HepG2 (cell line): ENCODE data around the gene MACROH2A1. TPM values are rescaled to one million over a fixed set of nuclear protein-coding genes. Genes with fewer than 3 reads are reported as not detected.

Experiments used
- ATAC-seq: fragments of 200-7000 bp; cut with Tn5 transposase; 3 replicates; pipeline ENCODE4 v1.9.1; 2020; ENCODE audit warnings: mild to moderate bottlenecking, moderate library complexity
- BruUV-seq: library from RNA; stranded (reverse); fragments of 400-500 nt; replicated peaks from 2 replicates; lab custom pipeline; 2021; lab: Mats Ljungman, UMichigan
- CTCF ChIA-PET: fragments of 300-600 bp; formaldehyde crosslinking; extraction: SDS; loops from one replicate; lab custom pipeline; 2021; ENCODE audit warnings: low total read pairs, inconsistent platforms, low intra/inter-chr PET ratio; lab: Yijun Ruan, JAX
- POLR2A ChIA-PET: fragments of 350-600 bp; sonication (Branson Sonifier 250); formaldehyde crosslinking; loops from one replicate; lab custom pipeline; 2020; ENCODE audit warnings: antibody characterized with exemption, inconsistent platforms; lab: Yijun Ruan, JAX
- DNase-seq: peaks from one replicate; pipeline ENCODE4 v3.0.0-alpha.2; 2015; ENCODE audit warnings: low spot score
- FAIRE-seq: peaks from 3 replicates; lab custom pipeline; 2011; peaks lifted over from hg19 to GRCh38; lab: Jason Lieb, UNC
- H2AFZ ChIP-seq: one replicate; pipeline ENCODE4 v1.6.1; 2011; ENCODE audit warnings: low read length, inconsistent platforms
- H3K27ac ChIP-seq: fragments of 300-600 bp; 3 replicates; pipeline ENCODE4 v1.8.0; 2011; ENCODE audit warnings: mixed run types, mild to moderate bottlenecking, mixed read lengths, low read length, inconsistent platforms; ENCODE audit not compliant: insufficient read depth; ENCODE audit errors: extremely low read length
- H3K27me3 ChIP-seq, 2 experiments: fragments of 200-600 bp in 1 of 2; 2 replicates in 1 of 2; 3 replicates in 1 of 2; pipeline versions ENCODE4 v1.6.0 to v1.8.0; 2011; ENCODE audit warnings: low read length in 2 of 2, mild to moderate bottlenecking in 2 of 2, moderate library complexity in 2 of 2, inconsistent platforms in 1 of 2; ENCODE audit not compliant: insufficient read depth in 2 of 2, control insufficient read depth in 1 of 2
- H3K36me3 ChIP-seq, 2 experiments: fragments of 200-600 bp in 1 of 2; replicated peaks in 1 of 2; 2 replicates in 1 of 2; 3 replicates in 1 of 2; pipeline versions ENCODE4 v1.5.1 to v1.8.0; 2011; ENCODE audit warnings: low read length in 2 of 2, inconsistent platforms in 1 of 2; ENCODE audit not compliant: insufficient read depth in 2 of 2, control insufficient read depth in 1 of 2
- H3K4me1 ChIP-seq: 2 replicates; pipeline ENCODE4 v1.5.1; 2012; ENCODE audit warnings: low read length, inconsistent platforms; ENCODE audit not compliant: insufficient read depth
- H3K4me2 ChIP-seq: 2 replicates; pipeline ENCODE4 v1.6.0; 2011; ENCODE audit warnings: low read depth, low read length, inconsistent platforms
- H3K4me3 ChIP-seq, 3 experiments: fragments of 200-600 bp in 1 of 3; sonication (generic), shearing (Covaris generic) in 1 of 3; replicated peaks in 1 of 3; 2 replicates each; pipeline ENCODE4 v1.5.1; 2011 to 2016; ENCODE audit warnings: low read length in 3 of 3, inconsistent platforms in 2 of 3, low read depth in 2 of 3, mild to moderate bottlenecking in 2 of 3, control low read depth in 1 of 3, mixed read lengths in 1 of 3; ENCODE audit not compliant: insufficient read depth in 1 of 3
- H3K79me2 ChIP-seq: one replicate; pipeline ENCODE4 v1.6.1; 2011; ENCODE audit warnings: low read length, inconsistent platforms; ENCODE audit not compliant: insufficient read depth
- H3K9ac ChIP-seq: 2 replicates; pipeline ENCODE4 v1.6.0; 2011; ENCODE audit warnings: mild to moderate bottlenecking, low read depth, low read length, inconsistent platforms; ENCODE audit not compliant: insufficient read depth
- H3K9me3 ChIP-seq: 2 replicates; pipeline ENCODE4 v1.5.1; 2012; ENCODE audit warnings: mild to moderate bottlenecking, low read length
- H4K20me1 ChIP-seq: 2 replicates; pipeline ENCODE4 v1.6.0; 2011; ENCODE audit warnings: inconsistent platforms, mild to moderate bottlenecking, low read length, moderate library complexity; ENCODE audit not compliant: insufficient read depth
- AGO2 ChIP-seq: fragments of 200-400 bp; formaldehyde crosslinking; optimal IDR thresholded peaks from 2 replicates; pipeline ENCODE3; 2017; ENCODE audit warnings: mild to moderate bottlenecking, low read depth, low read length, moderate library complexity
- ELF3 ChIP-seq: IDR thresholded peaks from 2 replicates; pipeline ENCODE4 v1.6.1; 2016; ENCODE audit warnings: missing genetic modification reagents, missing compliant biosample characterization
- FLYWCH1 ChIP-seq: sonication (generic); formaldehyde crosslinking; IDR thresholded peaks from 2 replicates; pipeline ENCODE4 v1.8.1; 2023; ENCODE audit warnings: mild to moderate bottlenecking, missing genetic modification reagents
- FOXK1 ChIP-seq: sonication (generic); formaldehyde crosslinking; IDR thresholded peaks from 2 replicates; pipeline ENCODE4 v1.4.0; 2020; ENCODE audit warnings: low read depth, missing genetic modification reagents, borderline replicate concordance
- LCORL ChIP-seq, 2 experiments: fragments of 450-650 bp in 1 of 2; sonication (generic) in 1 of 2; formaldehyde crosslinking in 1 of 2; IDR thresholded peaks; 2 replicates each; pipeline versions ENCODE4 v1.5.0 to v1.6.1; 2017 to 2020; ENCODE audit warnings: antibody characterized with exemption in 1 of 2, missing genetic modification reagents in 1 of 2
- MTF1 ChIP-seq: sonication (generic); formaldehyde crosslinking; IDR thresholded peaks from 2 replicates; pipeline ENCODE4 v1.5.0; 2020; ENCODE audit warnings: missing genetic modification reagents
- POLR2AphosphoS2 ChIP-seq: IDR thresholded peaks from 2 replicates; pipeline ENCODE4 v1.6.1; 2011; ENCODE audit warnings: low read depth, low read length, improper control_type of control experiment
- SP140L ChIP-seq: sonication (generic); formaldehyde crosslinking; IDR thresholded peaks from 2 replicates; pipeline ENCODE4 v1.4.0; 2020; ENCODE audit warnings: missing genetic modification reagents, borderline replicate concordance
- TMF1 ChIP-seq: sonication (generic); formaldehyde crosslinking; IDR thresholded peaks from 2 replicates; pipeline ENCODE4 v1.8.1; 2022; ENCODE audit warnings: low read depth, missing genetic modification reagents
- TOE1 ChIP-seq: sonication (generic); formaldehyde crosslinking; IDR thresholded peaks from 2 replicates; pipeline ENCODE4 v1.4.0; 2020; ENCODE audit warnings: mild to moderate bottlenecking, missing genetic modification reagents
- TOPORS ChIP-seq: sonication (generic); formaldehyde crosslinking; IDR thresholded peaks from 2 replicates; pipeline ENCODE4 v1.8.0; 2023; ENCODE audit warnings: mild to moderate bottlenecking, missing genetic modification reagents
- ZNF10 ChIP-seq: sonication (generic); formaldehyde crosslinking; IDR thresholded peaks from 2 replicates; pipeline ENCODE4 v1.4.0; 2020; ENCODE audit warnings: mild to moderate bottlenecking, low read depth, missing genetic modification reagents, borderline replicate concordance
- ZNF230 ChIP-seq: sonication (generic); formaldehyde crosslinking; IDR thresholded peaks from 2 replicates; pipeline ENCODE4 v1.4.0; 2020; ENCODE audit warnings: mild to moderate bottlenecking, missing genetic modification reagents
- ZNF484 ChIP-seq: sonication (generic); formaldehyde crosslinking; IDR thresholded peaks from 2 replicates; pipeline ENCODE4 v1.5.1; 2020; ENCODE audit warnings: mild to moderate bottlenecking, low read depth, missing genetic modification reagents, borderline replicate concordance
- WGBS: methylation state at CpG from one replicate; pipeline ENCODE4 v1.1.6; 2017; ENCODE audit warnings: low lambda C conversion rate; 5-methylcytosine and 5-hydroxymethylcytosine counted together
- in situ Hi-C: cut with HindIII; loops from 2 replicates; pipeline ENCODE4 v1.10.0; 2017; ENCODE audit warnings: low pct_unique_long_range_greater_than_20kb; ENCODE audit not compliant: extremely low pct_ligation_motif_present
- intact Hi-C: fragments of 100-400 bp; cut with micrococcal nuclease; formaldehyde crosslinking; loops from one replicate; pipeline ENCODE4 v1.10.0; 2022; ENCODE audit not compliant: unreplicated experiment
- polyA plus RNA-seq, 8 experiments: library from polyadenylated mRNA; depleted of rRNA in 3 of 8; stranded (reverse) in 7 of 8; unstranded in 1 of 8; fragments of >200 nt; fragmentation: Illumina TruSeq in 4 of 8; extraction: Trizol in 4 of 8; gene quantifications; 2 replicates each; pipeline versions ENCODE4 v1.2.1 to v1.2.3, GENCODE V29; 2011 to 2016; ENCODE audit warnings: low read depth in 4 of 8, missing spikeins in 1 of 8, mixed read lengths in 1 of 8; ENCODE audit not compliant: insufficient read depth in 1 of 8
- total RNA-seq, 5 experiments: library from RNA; depleted of rRNA; stranded (reverse); fragments of >200 nt; fragmentation: Illumina TruSeq; extraction: Trizol; gene quantifications; 2 replicates each; pipeline ENCODE4 v1.2.3, GENCODE V29; 2016; ENCODE audit warnings: low read depth in 1 of 5
- TF ChIP-seq, protein P1 (sequence below): sonication (generic); formaldehyde crosslinking; IDR thresholded peaks from 2 replicates; pipeline ENCODE4 v1.5.1; 2020; ENCODE audit warnings: mild to moderate bottlenecking, moderate library complexity, missing genetic modification reagents

Gene MACROH2A1
- total and polyA plus RNA-seq, 2 of the 13 experiments (the other 11 are each of a cell fraction or from before 2014, with no cell fraction given): 69.1 to 158 TPM

DNA sequence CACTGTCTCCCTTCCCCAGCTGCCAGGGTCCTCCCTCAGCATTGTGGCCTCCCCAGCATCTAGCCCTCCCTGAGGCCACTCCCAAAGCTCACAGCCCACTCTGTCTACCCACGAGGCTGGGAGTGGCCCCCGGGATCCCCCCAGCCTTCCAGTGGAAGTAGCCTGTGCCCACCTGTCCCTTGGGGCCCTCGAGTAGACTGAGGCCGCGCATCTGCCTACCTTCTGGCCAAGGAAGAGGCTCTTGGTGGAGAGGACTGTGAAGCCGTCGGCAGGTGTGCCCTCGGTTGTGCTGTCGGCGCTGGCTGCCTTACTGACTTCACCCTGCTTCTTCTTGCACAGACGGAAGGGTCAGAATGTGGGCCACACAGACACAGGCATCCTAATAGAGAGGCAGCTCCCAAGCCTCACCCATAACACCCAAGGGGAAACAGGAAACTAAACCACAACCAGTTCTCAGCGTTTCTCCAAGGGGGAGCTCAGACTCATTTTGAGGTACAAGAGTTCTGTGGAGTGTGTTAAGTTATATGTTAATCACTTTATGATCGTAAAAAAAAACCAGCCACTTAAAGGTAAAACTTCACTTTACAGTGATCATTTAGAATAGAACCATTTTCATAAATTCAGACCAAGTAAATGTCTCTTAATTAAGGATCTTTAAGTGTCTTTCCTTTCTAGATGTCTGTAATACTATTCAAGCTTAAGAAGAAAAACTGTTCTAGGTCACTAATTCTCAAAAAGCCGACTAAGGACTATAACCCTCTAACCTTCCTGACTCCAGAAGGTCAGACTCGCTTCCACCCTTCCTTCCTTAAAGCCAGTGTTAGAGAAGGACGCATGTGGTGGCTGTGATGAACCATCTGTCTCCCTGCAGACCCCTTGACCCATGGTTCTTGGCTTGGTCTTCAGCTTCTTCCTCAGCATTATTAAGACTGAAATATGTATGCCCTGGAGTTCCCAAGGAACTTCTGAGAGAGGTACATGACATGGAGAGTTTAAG lies 38.5 kb downstream of the MACROH2A1 start:
- intact Hi-C loops: no loop called here
- Histone ChIP-seq H3K36me3 (peaks cover 17 to 63% of the 10 kb centered on the region in 2 experiments), H3K9ac (no peak overlapping the region), H3K27ac (no peak overlapping the region), H4K20me1 (no peaks in the 10 kb centered on the region), H3K4me3 (no peak overlapping the region), H3K79me2 (no peaks in the 10 kb centered on the region), H2AFZ (no peak overlapping the region), H3K4me1 (0 out of 2 replicates have a peak, but pooled peaks cover under 1% of the 10 kb centered on the region), H3K9me3 (no peaks in the 10 kb centered on the region), H3K4me2 (no peak overlapping the region), H3K27me3 (no peaks in the 10 kb centered on the region)
- WGBS: over 99% methylated on average over 16 of the region's 16 CpGs
- FAIRE-seq: no peak
- DNase-seq: no peak
- ATAC-seq: no peak
- in situ Hi-C loops: no loop called here
- POLR2A ChIA-PET: no interaction called here
- no TSS peak for BruUV-seq
- CTCF ChIA-PET: no interaction called here
- TF ChIP-seq AGO2 (peak; percentile 27), TOPORS (CRISPR knock-in tag) (no peak)

DNA sequence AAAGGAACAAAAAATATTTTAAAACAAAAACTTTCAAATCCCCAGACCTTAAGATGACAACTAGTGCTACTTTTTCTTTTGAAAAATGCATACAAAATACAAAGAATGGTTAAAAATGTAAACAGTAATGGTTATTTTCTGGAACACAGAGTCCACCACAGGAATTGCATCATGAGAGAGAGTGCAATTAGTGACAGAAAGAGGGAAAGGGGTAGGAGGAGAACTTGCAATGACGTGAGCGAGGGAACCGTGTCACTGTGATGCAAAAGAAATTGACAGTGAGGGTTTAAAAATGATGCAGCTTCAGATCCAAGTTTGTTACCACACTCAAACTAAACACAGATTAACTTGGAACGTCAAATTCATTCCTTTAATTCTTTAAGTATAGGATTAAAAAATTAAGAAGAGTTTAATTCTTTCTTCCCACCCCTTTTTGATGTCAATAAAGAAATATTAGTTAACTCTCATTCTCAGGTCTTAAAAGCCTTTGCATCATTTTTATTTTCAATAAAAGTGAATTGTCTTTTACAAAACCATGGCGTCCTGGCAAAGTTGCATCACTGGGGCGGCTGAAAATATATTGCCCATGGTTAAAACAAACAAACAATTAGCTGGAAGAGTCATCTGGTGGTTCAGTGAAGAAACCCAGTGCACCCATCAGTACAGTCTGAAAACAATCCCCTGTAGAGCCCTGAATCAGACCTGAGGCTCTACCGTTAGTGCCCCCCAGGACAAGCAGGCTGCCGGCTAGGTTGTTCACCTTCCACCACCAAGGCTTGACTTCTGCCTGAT lies 39.5 kb downstream of the MACROH2A1 start:
- FAIRE-seq: no peak
- TF ChIP-seq SP140L (CRISPR knock-in tag) (no peak), FOXK1 (CRISPR knock-in tag) (no peak), POLR2AphosphoS2 (no peak), TMF1 (CRISPR knock-in tag) (no peak), ZNF10 (CRISPR knock-in tag) (no peak), ZNF230 (CRISPR knock-in tag) (no peak), LCORL (IDR thresholded peaks at IDR 0.05) (no peak), LCORL (CRISPR knock-in tag; IDR thresholded peaks at IDR 0.05) (no peak), TOE1 (CRISPR knock-in tag) (no peak), MTF1 (CRISPR knock-in tag) (no peak), FLYWCH1 (CRISPR knock-in tag) (no peak), ELF3 (CRISPR knock-in tag) (no peak), ZNF484 (CRISPR knock-in tag) (no peak)
- TF ChIP-seq, protein P1, sequence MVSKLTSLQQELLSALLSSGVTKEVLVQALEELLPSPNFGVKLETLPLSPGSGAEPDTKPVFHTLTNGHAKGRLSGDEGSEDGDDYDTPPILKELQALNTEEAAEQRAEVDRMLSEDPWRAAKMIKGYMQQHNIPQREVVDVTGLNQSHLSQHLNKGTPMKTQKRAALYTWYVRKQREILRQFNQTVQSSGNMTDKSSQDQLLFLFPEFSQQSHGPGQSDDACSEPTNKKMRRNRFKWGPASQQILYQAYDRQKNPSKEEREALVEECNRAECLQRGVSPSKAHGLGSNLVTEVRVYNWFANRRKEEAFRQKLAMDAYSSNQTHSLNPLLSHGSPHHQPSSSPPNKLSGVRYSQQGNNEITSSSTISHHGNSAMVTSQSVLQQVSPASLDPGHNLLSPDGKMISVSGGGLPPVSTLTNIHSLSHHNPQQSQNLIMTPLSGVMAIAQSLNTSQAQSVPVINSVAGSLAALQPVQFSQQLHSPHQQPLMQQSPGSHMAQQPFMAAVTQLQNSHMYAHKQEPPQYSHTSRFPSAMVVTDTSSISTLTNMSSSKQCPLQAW (CRISPR knock-in tag): no peak

More for the DNA sequence above, 39.5 kb downstream of the MACROH2A1 start:
- Histone ChIP-seq H4K20me1 (no peaks in the 10 kb centered on the region), H3K4me2 (no peak overlapping the region), H2AFZ (no peak overlapping the region), H3K4me1 (no peaks in the 10 kb centered on the region), H3K27me3 (no peaks in the 10 kb centered on the region), H3K36me3 (peaks cover 20 to 62% of the 10 kb centered on the region in 2 experiments), H3K79me2 (no peaks in the 10 kb centered on the region), H3K4me3 (no peak overlapping the region), H3K9ac (no peak overlapping the region), H3K27ac (no peak overlapping the region), H3K9me3 (no peaks in the 10 kb centered on the region)
- intact Hi-C loops: no loop called here
- 94% methylated on average over 6 of the region's 8 CpGs for WGBS
- CTCF ChIA-PET: no interaction called here
- POLR2A ChIA-PET: no interaction called here
- BruUV-seq: no TSS peak
- DNase-seq (no peak), ATAC-seq (no peak)
- in situ Hi-C loops: no loop called here
